K562 (cell line): ENCODE data around the gene HYAL1. TPM values are rescaled to one million over a fixed set of nuclear protein-coding genes. Genes with fewer than 3 reads are reported as not detected.

Experiments
- ARHGAP35 ChIP-seq: fragments of 450-650 bp; IDR thresholded peaks from 2 replicates; pipeline ENCODE4 v1.6.1; 2018; ENCODE audit not compliant: partially characterized antibody
- ARNT ChIP-seq, 2 experiments: fragments of 450-650 bp; IDR thresholded peaks; 2 replicates each; pipeline ENCODE4 v1.6.1; 2016; ENCODE audit warnings: mild to moderate bottlenecking in 1 of 2
- EHMT2 ChIP-seq: fragments of 450-650 bp; IDR thresholded peaks from 2 replicates; pipeline ENCODE4 v1.6.1; 2018; ENCODE audit warnings: antibody characterized with exemption
- EP400 ChIP-seq: fragments of 450-650 bp; IDR thresholded peaks from 2 replicates; pipeline ENCODE4 v1.6.1; 2017; ENCODE audit warnings: antibody characterized with exemption, mild to moderate bottlenecking, moderate library complexity
- FOSL1 ChIP-seq: fragments of 200-800 bp; sonication (Bioruptor generic); conservative IDR thresholded peaks from 2 replicates; pipeline ENCODE4 v1.6.1; 2016; ENCODE audit warnings: missing genetic modification characterization, missing compliant biosample characterization
- GABPB1 ChIP-seq: sonication (generic); formaldehyde crosslinking; IDR thresholded peaks from 2 replicates; pipeline ENCODE4 v1.8.0; 2022; ENCODE audit warnings: mild to moderate bottlenecking, missing genetic modification reagents
- HCFC1 ChIP-seq: IDR thresholded peaks from 2 replicates; pipeline ENCODE4 v1.6.1; 2012; ENCODE audit warnings: low read depth, low read length, improper control_type of control experiment
- NCOA1 ChIP-seq: fragments of 450-650 bp; IDR thresholded peaks from 2 replicates; pipeline ENCODE4 v1.6.1; 2016; ENCODE audit warnings: low read depth
- PCBP2 ChIP-seq: fragments of 200-400 bp; formaldehyde crosslinking; IDR thresholded peaks from 2 replicates; pipeline ENCODE4 v1.6.1; 2018; ENCODE audit warnings: low read length, low read depth, mild to moderate bottlenecking, moderate library complexity; ENCODE audit not compliant: poor library complexity, severe bottlenecking
- PML ChIP-seq: IDR thresholded peaks from 2 replicates; pipeline ENCODE4 v1.6.1; 2012; ENCODE audit warnings: low read length, inconsistent platforms
- SMARCE1 ChIP-seq: fragments of 450-650 bp; IDR thresholded peaks from 2 replicates; pipeline ENCODE4 v1.7.1; 2016; ENCODE audit warnings: mild to moderate bottlenecking
- SRSF3 ChIP-seq: fragments of 200-400 bp; formaldehyde crosslinking; IDR thresholded peaks from 2 replicates; pipeline ENCODE4 v1.6.1; 2016; ENCODE audit warnings: mild to moderate bottlenecking, low read length, moderate library complexity; ENCODE audit not compliant: insufficient read depth
- TBL1XR1 ChIP-seq, 2 experiments: IDR thresholded peaks; 2 replicates each; pipeline ENCODE4 v1.6.1; 2012; ENCODE audit warnings: improper control_type of control experiment in 2 of 2, low read length in 2 of 2, mild to moderate bottlenecking in 1 of 2
- TEAD1 ChIP-seq, 2 experiments: fragments of 450-650 bp in 1 of 2; sonication (generic) in 1 of 2; formaldehyde crosslinking; IDR thresholded peaks; 2 replicates each; pipeline versions ENCODE4 v1.4.0 to v1.8.0; 2020 to 2022; ENCODE audit warnings: mild to moderate bottlenecking in 2 of 2, missing genetic modification reagents in 1 of 2
- TSHZ1 ChIP-seq: fragments of 250-450 bp; sonication (Bioruptor Pico); IDR thresholded peaks from 2 replicates; pipeline ENCODE4 v1.4.0; 2020; ENCODE audit warnings: mild to moderate bottlenecking, moderate library complexity
- USF1 ChIP-seq: sonication (generic); formaldehyde crosslinking; IDR thresholded peaks from 2 replicates; pipeline ENCODE4 v1.9.0; 2022; ENCODE audit warnings: mild to moderate bottlenecking, missing genetic modification reagents
- YBX1 ChIP-seq: fragments of 450-650 bp; IDR thresholded peaks from 2 replicates; pipeline ENCODE4 v1.7.1; 2016; ENCODE audit warnings: mild to moderate bottlenecking
- ZNF146 ChIP-seq: IDR thresholded peaks from one replicate; pipeline ENCODE4 v1.6.1; 2018; ENCODE audit warnings: missing compliant biosample characterization; ENCODE audit not compliant: unreplicated experiment
- ZNF316 ChIP-seq: fragments of 450-650 bp; IDR thresholded peaks from 2 replicates; pipeline ENCODE4 v1.6.1; 2016
- ZNF436 ChIP-seq: fragments of 250-450, 450-650 bp; sonication (Bioruptor Pico); formaldehyde crosslinking; IDR thresholded peaks from 2 replicates; pipeline ENCODE4 v1.7.0; 2020; ENCODE audit warnings: mild to moderate bottlenecking
- ZNF518B ChIP-seq: fragments of 250-450 bp; sonication (Bioruptor Pico); IDR thresholded peaks from 2 replicates; pipeline ENCODE4 v1.5.0; 2021; ENCODE audit warnings: mild to moderate bottlenecking, moderate library complexity
- ZNF57 ChIP-seq: fragments of 450-650 bp; formaldehyde crosslinking; IDR thresholded peaks from 2 replicates; pipeline ENCODE4 v1.4.0; 2020; ENCODE audit warnings: mild to moderate bottlenecking, moderate library complexity
- ZNF695 ChIP-seq: fragments of 450-650 bp; formaldehyde crosslinking; IDR thresholded peaks from 2 replicates; pipeline ENCODE4 v1.4.0; 2020; ENCODE audit warnings: mild to moderate bottlenecking, moderate library complexity
- polyA plus RNA-seq, 8 experiments: library from polyadenylated mRNA; depleted of rRNA in 4 of 8; stranded (reverse) in 5 of 8; unstranded in 3 of 8; fragments of >200 nt; fragmentation: Nextera tagmentation in 2 of 8; fragmentation: Illumina TruSeq in 1 of 8; extraction: Ambion mirVana in 2 of 8; extraction: Trizol in 1 of 8; gene quantifications; 2 replicates each; pipeline versions ENCODE4 v1.2.1 to v1.2.3, GENCODE V29; 2011 to 2014; ENCODE audit warnings: inconsistent platforms in 1 of 8, missing spikeins in 1 of 8
- total RNA-seq, 7 experiments: library from RNA; depleted of rRNA in 6 of 7; stranded (reverse); fragments of >200 nt in 6 of 7; fragmentation: Illumina TruSeq in 2 of 7; extraction: Trizol in 2 of 7; gene quantifications; 2 replicates each; pipeline versions ENCODE4 v1.2.1 to v1.2.3, GENCODE V29; 2011 to 2021; ENCODE audit warnings: low replicate concordance in 1 of 7

Gene HYAL1
- total and polyA plus RNA-seq, 9 of the 15 experiments (the other 6 are each of a cell fraction or from before 2014, with no cell fraction given): 1.4 to 8.5 (median 4.7) TPM

- TF ChIP-seq ZNF518B (CRISPR knock-in tag) (no peak), TSHZ1 (CRISPR knock-in tag) (no peak), SMARCE1 (no peak), TBL1XR1 (IDR thresholded peaks at IDR 0.05; ENCODE audit: low read length in 2 of 2) (no peak), ARNT (IDR thresholded peaks at IDR 0.05) (no peak), ZNF57 (CRISPR knock-in tag) (no peak), EHMT2 (no peak), PML (0 out of 2 replicates have a peak, but pooled peaks have one; percentile 37), EP400 (peak; percentile 93), PCBP2 (no peak), FOSL1 (tag) (no peak), ARHGAP35 (no peak), GABPB1 (peak; percentile 67), NCOA1 (no peak), ZNF436 (CRISPR knock-in tag) (no peak), ZNF146 (CRISPR knock-in tag) (no peak), ZNF316 (no peak), TEAD1 (CRISPR knock-in tag; IDR thresholded peaks at IDR 0.05) (no peak; a peak in 1 of 4 replicates), HCFC1 (0 out of 2 replicates have a peak, but pooled peaks have one; percentile 8), ZNF695 (CRISPR knock-in tag) (no peak), YBX1 (no peak), USF1 (no peak), SRSF3 (no peak)
Observed at GRCh38 chr3:50337175-50337861, 33.9 kb upstream of the HYAL1 start (continued).
